ENCODE data around the gene ATG7. TPM values are rescaled to one million over a fixed set of nuclear protein-coding genes. Genes with fewer than 3 reads are reported as not detected.

Gene ATG7
- total RNA-seq, 1 donor from 2014 or later: 42.5 TPM

- TF ChIP-seq CTCF (IDR thresholded peaks at IDR 0.05): no peak
- H3K4me3 Mint-ChIP-seq (ENCODE audit: unreplicated experiment): no peak overlapping the region
- no peak overlapping the region for H3K27ac Mint-ChIP-seq (ENCODE audit: unreplicated experiment)
- H3K36me3 Mint-ChIP-seq (ENCODE audit: unreplicated experiment): peaks cover 55% of the 10 kb centered on the region
- no peak for DNase-seq (ENCODE audit: extremely low spot score, unreplicated experiment)
- no peaks in the 10 kb centered on the region for H3K4me1 Mint-ChIP-seq (ENCODE audit: unreplicated experiment)
- H3K9me3 Mint-ChIP-seq (ENCODE audit: unreplicated experiment): no peaks in the 10 kb centered on the region
- H3K27me3 Mint-ChIP-seq (ENCODE audit: unreplicated experiment): no peaks in the 10 kb centered on the region
These were observed 45.1 kb downstream of the ATG7 start for GRCh38 chr3:11317300-11317699.

GRCh38 chr3:11322931-11323330 lies 50.7 kb downstream of the ATG7 start:
- Mint-ChIP-seq H3K4me1 (ENCODE audit: unreplicated experiment) (no peaks in the 10 kb centered on the region), H3K4me3 (ENCODE audit: unreplicated experiment) (no peak overlapping the region), H3K27me3 (ENCODE audit: unreplicated experiment) (no peaks in the 10 kb centered on the region), H3K9me3 (ENCODE audit: unreplicated experiment) (no peaks in the 10 kb centered on the region), H3K36me3 (ENCODE audit: unreplicated experiment) (peaks cover 52% of the 10 kb centered on the region), H3K27ac (ENCODE audit: unreplicated experiment) (no peak overlapping the region)
- DNase-seq (ENCODE audit: extremely low spot score, unreplicated experiment): no peak
- TF ChIP-seq CTCF (IDR thresholded peaks at IDR 0.05): no peak

GRCh38 chr3:11323813-11324212 lies 51.6 kb downstream of the ATG7 start:
- Mint-ChIP-seq H3K27me3 (ENCODE audit: unreplicated experiment) (no peaks in the 10 kb centered on the region), H3K4me3 (ENCODE audit: unreplicated experiment) (no peak overlapping the region), H3K4me1 (ENCODE audit: unreplicated experiment) (no peaks in the 10 kb centered on the region), H3K9me3 (ENCODE audit: unreplicated experiment) (no peaks in the 10 kb centered on the region), H3K27ac (ENCODE audit: unreplicated experiment) (no peak overlapping the region), H3K36me3 (ENCODE audit: unreplicated experiment) (peaks cover 49% of the 10 kb centered on the region)
- no peak for TF ChIP-seq CTCF (IDR thresholded peaks at IDR 0.05)
- no peak for DNase-seq (ENCODE audit: extremely low spot score, unreplicated experiment)

- DNase-seq (ENCODE audit: extremely low spot score, unreplicated experiment): no peak
- H3K36me3 Mint-ChIP-seq (ENCODE audit: unreplicated experiment): peaks cover 40% of the 10 kb centered on the region
- peaks cover 2% of the 10 kb centered on the region for H3K4me1 Mint-ChIP-seq (ENCODE audit: unreplicated experiment)
- no peaks in the 10 kb centered on the region for H3K9me3 Mint-ChIP-seq (ENCODE audit: unreplicated experiment)
- no peak overlapping the region for H3K4me3 Mint-ChIP-seq (ENCODE audit: unreplicated experiment)
- no peak overlapping the region for H3K27ac Mint-ChIP-seq (ENCODE audit: unreplicated experiment)
- no peaks in the 10 kb centered on the region for H3K27me3 Mint-ChIP-seq (ENCODE audit: unreplicated experiment)
- TF ChIP-seq CTCF (IDR thresholded peaks at IDR 0.05): no peak
These were observed 55.4 kb downstream of the ATG7 start for GRCh38 chr3:11327619-11328018.

- Mint-ChIP-seq H3K9me3 (ENCODE audit: unreplicated experiment) (no peaks in the 10 kb centered on the region), H3K4me1 (ENCODE audit: unreplicated experiment) (peaks cover 2% of the 10 kb centered on the region), H3K4me3 (ENCODE audit: unreplicated experiment) (no peak overlapping the region), H3K36me3 (ENCODE audit: unreplicated experiment) (peaks cover 35% of the 10 kb centered on the region), H3K27me3 (ENCODE audit: unreplicated experiment) (no peaks in the 10 kb centered on the region), H3K27ac (ENCODE audit: unreplicated experiment) (no peak overlapping the region)
- no peak for DNase-seq (ENCODE audit: extremely low spot score, unreplicated experiment)
- TF ChIP-seq CTCF (IDR thresholded peaks at IDR 0.05): no peak
These were observed 56.2 kb downstream of the ATG7 start for GRCh38 chr3:11328196-11328945.

All from osteocyte (in vitro differentiated cells).